Mesodermal cell (in vitro differentiated cells): Measurements from ENCODE around the gene MACROD2.

ENCODE experiments used
- H3K27ac ChIP-seq: 2 replicates; pipeline ENCODE4 v1.7.0; 2013; ENCODE audit warnings: mild to moderate bottlenecking, low read depth, low read length, moderate library complexity; ENCODE audit not compliant: severe bottlenecking
- H3K36me3 ChIP-seq: 2 replicates; pipeline ENCODE4 v1.7.1; 2013; ENCODE audit warnings: mild to moderate bottlenecking, low read length, moderate library complexity; ENCODE audit not compliant: control insufficient read depth, insufficient read depth
- H3K4me1 ChIP-seq: one replicate; pipeline ENCODE4 v1.7.1; 2013; ENCODE audit warnings: mild to moderate bottlenecking, low read length; ENCODE audit not compliant: insufficient read depth, control insufficient read depth, poor library complexity, severe bottlenecking
- H3K4me3 ChIP-seq: 2 replicates; pipeline ENCODE4 v1.7.0; 2013; ENCODE audit warnings: low read length, control low read depth, mild to moderate bottlenecking; ENCODE audit not compliant: insufficient read depth, poor library complexity, severe bottlenecking; ENCODE audit errors: extremely low read depth
- H3K9me3 ChIP-seq: 2 replicates; pipeline ENCODE4 v1.7.1; 2013; ENCODE audit warnings: mild to moderate bottlenecking, low read length, moderate library complexity; ENCODE audit not compliant: control insufficient read depth
- WGBS, 2 experiments: methylation state at CpG; one replicate each; pipeline ENCODE4 v1.1.5; 2013; ENCODE audit warnings: missing lambda C conversion rate in 2 of 2; ENCODE audit not compliant: insufficient coverage in 2 of 2; 5-methylcytosine and 5-hydroxymethylcytosine counted together

MACROD2 gene

GRCh38 chr20:16061351-16061750, 2066.0 kb downstream of the MACROD2 start:
- peaks cover 10% of the 10 kb centered on the region for H3K4me1 ChIP-seq
- no peaks in the 10 kb centered on the region for H3K9me3 ChIP-seq
- no peak overlapping the region for H3K4me3 ChIP-seq
- H3K27ac ChIP-seq: no peak overlapping the region
- WGBS, 2 experiments: 82 to 88% methylated on average over 5 to 6 of the region's 7 CpGs
- no peaks in the 10 kb centered on the region for H3K36me3 ChIP-seq

GRCh38 chr20:16062661-16063581, 2067.6 kb downstream of the MACROD2 start:
- 77 to 78% methylated on average over 5 of the region's 10 CpGs for WGBS, 2 experiments
- Histone ChIP-seq H3K4me3 (no peak overlapping the region), H3K9me3 (no peaks in the 10 kb centered on the region), H3K27ac (no peak overlapping the region), H3K4me1 (peaks cover 10% of the 10 kb centered on the region), H3K36me3 (no peaks in the 10 kb centered on the region)

- Histone ChIP-seq H3K36me3 (no peaks in the 10 kb centered on the region), H3K4me1 (peaks cover 10% of the 10 kb centered on the region), H3K4me3 (no peak overlapping the region), H3K9me3 (no peaks in the 10 kb centered on the region), H3K27ac (no peak overlapping the region)
- 100% methylated on average over 1 to 2 of the region's 2 CpGs for WGBS, 2 experiments
Observed at GRCh38 chr20:16063881-16064280, 2068.6 kb downstream of the MACROD2 start.

GRCh38 chr20:16064989-16065707, 2069.8 kb downstream of the MACROD2 start:
- no peaks in the 10 kb centered on the region for H3K9me3 ChIP-seq
- no peak overlapping the region for H3K27ac ChIP-seq
- H3K4me3 ChIP-seq: no peak overlapping the region
- H3K36me3 ChIP-seq: no peaks in the 10 kb centered on the region
- 38 to 50% methylated on average over 1 to 2 of the region's 3 CpGs for WGBS, 2 experiments
- peaks cover 10% of the 10 kb centered on the region for H3K4me1 ChIP-seq

GRCh38 chr20:16066571-16066970, 2071.3 kb downstream of the MACROD2 start:
- H3K27ac ChIP-seq: no peak overlapping the region
- no peaks in the 10 kb centered on the region for H3K9me3 ChIP-seq
- peaks cover 10% of the 10 kb centered on the region for H3K4me1 ChIP-seq
- no peak overlapping the region for H3K4me3 ChIP-seq
- no peaks in the 10 kb centered on the region for H3K36me3 ChIP-seq
- 86 to 88% methylated on average over 4 to 5 of the region's 5 CpGs for WGBS, 2 experiments

GRCh38 chr20:16069389-16070010, 2074.2 kb downstream of the MACROD2 start:
- H3K4me1 ChIP-seq: no peaks in the 10 kb centered on the region
- no peak overlapping the region for H3K27ac ChIP-seq
- no peaks in the 10 kb centered on the region for H3K36me3 ChIP-seq
- H3K4me3 ChIP-seq: no peak overlapping the region
- no peaks in the 10 kb centered on the region for H3K9me3 ChIP-seq
- no CpG with 5 or more reads among the region's 1 CpG for WGBS, 2 experiments

GRCh38 chr20:16072220-16072619, 2076.9 kb downstream of the MACROD2 start:
- Histone ChIP-seq H3K36me3 (no peaks in the 10 kb centered on the region), H3K27ac (no peak overlapping the region), H3K4me3 (no peak overlapping the region), H3K9me3 (no peaks in the 10 kb centered on the region), H3K4me1 (no peaks in the 10 kb centered on the region)
- no CpG with 5 or more reads among the region's 1 CpG for WGBS, 2 experiments

GRCh38 chr20:16078172-16078898, 2083.0 kb downstream of the MACROD2 start:
- WGBS, 2 experiments: no CpG with 5 or more reads among the region's 2 CpGs
- Histone ChIP-seq H3K4me3 (no peak overlapping the region), H3K4me1 (no peaks in the 10 kb centered on the region), H3K27ac (no peak overlapping the region), H3K36me3 (no peaks in the 10 kb centered on the region), H3K9me3 (no peaks in the 10 kb centered on the region)

- 60 to 71% methylated on average over 1 of the region's 1 CpG for WGBS, 2 experiments
Observed at GRCh38 chr20:16081421-16081820, 2086.1 kb downstream of the MACROD2 start.

GRCh38 chr20:16082051-16082550, 2086.8 kb downstream of the MACROD2 start:
- Histone ChIP-seq H3K27ac (no peak overlapping the region), H3K4me1 (no peaks in the 10 kb centered on the region), H3K36me3 (no peaks in the 10 kb centered on the region), H3K4me3 (no peak overlapping the region), H3K9me3 (no peaks in the 10 kb centered on the region)
- WGBS, 2 experiments: 80 to 100% methylated on average over 2 of the region's 2 CpGs

More at GRCh38 chr20:16081421-16081820, 2086.1 kb downstream of the MACROD2 start:
- H3K27ac ChIP-seq: no peak overlapping the region
- no peaks in the 10 kb centered on the region for H3K36me3 ChIP-seq
- no peak overlapping the region for H3K4me3 ChIP-seq
- H3K9me3 ChIP-seq: no peaks in the 10 kb centered on the region
- no peaks in the 10 kb centered on the region for H3K4me1 ChIP-seq
